Body of pancreas (tissue), 4 donors: Measurements from ENCODE around the gene CACNA1C. TPM values are rescaled to one million over a fixed set of nuclear protein-coding genes. Genes with fewer than 3 reads are reported as not detected.

Experiments
- ATAC-seq: fragments of 150-250 bp; one replicate; pipeline ENCODE4 v1.9.1; 2016
- DNase-seq, 4 donors: peaks; one replicate each; pipeline ENCODE4 v3.0.0-alpha.2; 2019
- H3K27ac ChIP-seq, 4 donors: fragments of 200-600 bp; sonication (generic); 1 replicate in 3 of 4; 2 replicates in 1 of 4; pipeline versions ENCODE4 v1.5.1 to v1.6.1; 2016 to 2019; ENCODE audit warnings: mild to moderate bottlenecking in 1 of 4, mixed read lengths in 1 of 4, moderate library complexity in 1 of 4
- H3K27me3 ChIP-seq, 2 donors: fragments of 200-600 bp; sonication (generic); one replicate each; pipeline ENCODE4 v1.6.0; 2016; ENCODE audit warnings: mild to moderate bottlenecking in 1 of 2
- H3K36me3 ChIP-seq, 2 donors: fragments of 200-600 bp; sonication (generic); replicated peaks in 1 of 2; 2 replicates each; pipeline ENCODE4 v1.5.1; 2016; ENCODE audit warnings: low read depth in 2 of 2; ENCODE audit not compliant: insufficient read depth in 1 of 2
- H3K4me1 ChIP-seq: fragments of 200-600 bp; sonication (generic); one replicate; pipeline ENCODE4 v1.6.0; 2016
- H3K4me3 ChIP-seq, 2 donors: fragments of 200-600 bp; sonication (generic); 1 replicate in 1 of 2; 2 replicates in 1 of 2; pipeline ENCODE4 v1.5.1; 2016 to 2019
- H3K9me3 ChIP-seq, 3 donors: fragments of 200-600 bp; sonication (generic); 1 replicate in 2 of 3; 2 replicates in 1 of 3; pipeline ENCODE4 v1.5.1; 2016
- POLR2A ChIP-seq, 3 donors: fragments of 450-650 bp; IDR thresholded peaks; one replicate each; pipeline ENCODE4 v1.6.1; 2016; ENCODE audit warnings: antibody characterized with exemption in 3 of 3, mild to moderate bottlenecking in 2 of 3
- WGBS, 2 donors: methylation state at CpG; one replicate each; pipeline ENCODE4 v1.1.5; 2017; 5-methylcytosine and 5-hydroxymethylcytosine counted together
- intact Hi-C: fragments of 100-400 bp; cut with DNase I; formaldehyde crosslinking; loops from one replicate; pipeline ENCODE4 v1.15.1; 2023
- total RNA-seq, 2 donors: library from RNA; depleted of rRNA; stranded (reverse); fragments of >200 nt; gene quantifications; one replicate each; pipeline ENCODE4 v1.1.0, GENCODE V29; 2016
- TF ChIP-seq, protein P1 (sequence below), 7 experiments: fragments of 450-650 bp in 4 of 7; fragments of 200-600 bp in 3 of 7; sonication (generic) in 3 of 7; IDR thresholded peaks; one replicate each; pipeline ENCODE4 v1.5.1; 2016 to 2019; ENCODE audit warnings: antibody characterized with exemption in 7 of 7

The CACNA1C gene
- total RNA-seq, 2 donors from 2014 or later = 2.3 to 4.4 TPM

DNA sequence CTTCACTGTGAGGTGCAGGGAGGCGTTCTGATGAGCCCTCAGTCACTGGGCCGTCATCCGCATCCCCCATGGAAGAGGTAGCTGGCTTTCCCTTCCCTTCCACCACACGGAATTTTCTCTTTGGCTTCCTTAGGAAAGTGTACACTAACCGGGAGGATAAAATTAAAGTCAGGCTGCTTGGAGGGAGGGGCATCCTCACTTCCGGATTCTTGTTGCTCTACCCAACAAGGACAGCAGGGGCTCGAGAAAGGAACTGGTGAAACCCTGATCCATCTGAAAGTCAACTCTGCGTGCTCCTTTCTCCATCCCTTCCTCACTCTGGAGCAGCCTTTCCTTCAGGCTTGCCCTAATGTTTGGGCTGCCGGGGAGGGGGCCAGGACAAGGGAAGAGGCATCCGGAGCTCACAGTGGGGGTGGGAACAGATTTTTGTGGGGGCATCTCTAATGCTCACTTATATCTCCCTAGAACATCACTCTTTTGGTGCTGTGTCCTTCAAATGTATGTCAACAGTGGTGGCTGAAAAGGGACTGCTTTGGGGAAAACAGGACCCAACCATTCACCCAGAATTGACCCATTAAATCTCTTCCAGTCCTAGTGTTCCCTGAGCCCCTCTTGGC, 640.6 kb downstream of the CACNA1C start:
- DNase-seq = no peak

GRCh38 chr12:2693980-2694610, 641.3 kb downstream of the CACNA1C start:
- TF ChIP-seq, protein P1, sequence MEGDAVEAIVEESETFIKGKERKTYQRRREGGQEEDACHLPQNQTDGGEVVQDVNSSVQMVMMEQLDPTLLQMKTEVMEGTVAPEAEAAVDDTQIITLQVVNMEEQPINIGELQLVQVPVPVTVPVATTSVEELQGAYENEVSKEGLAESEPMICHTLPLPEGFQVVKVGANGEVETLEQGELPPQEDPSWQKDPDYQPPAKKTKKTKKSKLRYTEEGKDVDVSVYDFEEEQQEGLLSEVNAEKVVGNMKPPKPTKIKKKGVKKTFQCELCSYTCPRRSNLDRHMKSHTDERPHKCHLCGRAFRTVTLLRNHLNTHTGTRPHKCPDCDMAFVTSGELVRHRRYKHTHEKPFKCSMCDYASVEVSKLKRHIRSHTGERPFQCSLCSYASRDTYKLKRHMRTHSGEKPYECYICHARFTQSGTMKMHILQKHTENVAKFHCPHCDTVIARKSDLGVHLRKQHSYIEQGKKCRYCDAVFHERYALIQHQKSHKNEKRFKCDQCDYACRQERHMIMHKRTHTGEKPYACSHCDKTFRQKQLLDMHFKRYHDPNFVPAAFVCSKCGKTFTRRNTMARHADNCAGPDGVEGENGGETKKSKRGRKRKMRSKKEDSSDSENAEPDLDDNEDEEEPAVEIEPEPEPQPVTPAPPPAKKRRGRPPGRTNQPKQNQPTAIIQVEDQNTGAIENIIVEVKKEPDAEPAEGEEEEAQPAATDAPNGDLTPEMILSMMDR (IDR thresholded peaks at IDR 0.05) = no peak
- no peak for TF ChIP-seq POLR2A (IDR thresholded peaks at IDR 0.05)
- H3K36me3 ChIP-seq = no peaks in the 10 kb centered on the region
- intact Hi-C loops = no loop called here
- H3K4me3 ChIP-seq = no peak overlapping the region
- peaks cover 15% of the 10 kb centered on the region for H3K4me1 ChIP-seq
- 84 to 89% methylated on average over 3 of the region's 3 CpGs for WGBS, 2 donors
- no peaks in the 10 kb centered on the region for H3K9me3 ChIP-seq
- no peak overlapping the region for H3K27ac ChIP-seq
- DNase-seq = no peak
- no peak for ATAC-seq
- no peaks in the 10 kb centered on the region for H3K27me3 ChIP-seq

More for the DNA sequence above, 640.6 kb downstream of the CACNA1C start:
- H3K4me1 ChIP-seq = peaks cover 15% of the 10 kb centered on the region
- no peaks in the 10 kb centered on the region for H3K36me3 ChIP-seq
- H3K27me3 ChIP-seq = no peaks in the 10 kb centered on the region
- no peak overlapping the region for H3K27ac ChIP-seq
- TF ChIP-seq, protein P1 (IDR thresholded peaks at IDR 0.05) = no peak
- TF ChIP-seq POLR2A (IDR thresholded peaks at IDR 0.05) = no peak
- intact Hi-C loops = no loop called here
- ATAC-seq = no peak
- no peaks in the 10 kb centered on the region for H3K9me3 ChIP-seq
- WGBS, 2 donors = 36 to 40% methylated on average over 10 of the region's 10 CpGs
- no peak overlapping the region for H3K4me3 ChIP-seq

DNA sequence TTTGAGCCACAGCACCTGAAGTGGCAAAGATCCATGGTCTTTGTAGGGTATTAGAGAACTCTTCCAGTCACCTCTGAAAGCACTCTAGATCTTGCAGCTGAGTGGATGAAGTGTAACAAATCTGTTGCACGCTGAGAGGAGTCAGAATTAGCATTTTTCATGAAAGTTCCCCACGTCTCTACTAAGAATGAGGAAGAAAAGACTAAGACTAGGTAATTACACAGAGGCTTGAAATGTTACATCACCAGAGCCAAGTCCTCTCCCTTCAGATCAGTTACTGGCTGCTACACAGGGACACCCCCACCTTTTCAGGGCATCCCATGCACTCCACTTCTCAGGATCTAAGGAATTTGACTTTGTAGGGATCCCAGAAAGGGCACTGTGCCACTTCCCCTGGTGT, 643.3 kb downstream of the CACNA1C start:
- ATAC-seq (no peak), DNase-seq (no peak)
- no peak for TF ChIP-seq POLR2A (IDR thresholded peaks at IDR 0.05)
- TF ChIP-seq, protein P1 (IDR thresholded peaks at IDR 0.05) = no peak
- Histone ChIP-seq H3K27ac (no peak overlapping the region), H3K27me3 (no peaks in the 10 kb centered on the region), H3K4me3 (no peak overlapping the region), H3K9me3 (no peaks in the 10 kb centered on the region), H3K4me1 (peaks cover 10% of the 10 kb centered on the region), H3K36me3 (no peaks in the 10 kb centered on the region)
- intact Hi-C loops = no loop called here
- 52 to 57% methylated on average over 2 of the region's 2 CpGs for WGBS, 2 donors

GRCh38 chr12:2697057-2697800, 644.4 kb downstream of the CACNA1C start:
- DNase-seq (no peak), ATAC-seq (no peak)
- no peak for TF ChIP-seq POLR2A (IDR thresholded peaks at IDR 0.05)
- TF ChIP-seq, protein P1 (IDR thresholded peaks at IDR 0.05) = no peak
- intact Hi-C loops = no loop called here
- Histone ChIP-seq H3K27ac (no peak overlapping the region), H3K27me3 (no peaks in the 10 kb centered on the region), H3K36me3 (no peaks in the 10 kb centered on the region), H3K9me3 (no peaks in the 10 kb centered on the region), H3K4me3 (no peak overlapping the region), H3K4me1 (peaks cover 2% of the 10 kb centered on the region)
- 66 to 67% methylated on average over 10 of the region's 10 CpGs for WGBS, 2 donors
